CD4-positive, alpha-beta T cell treated with Interleukin-4 for 4 hours (primary cell): ENCODE data around the gene CDC34.
A peak's percentile ranks its signal among the peaks of the same experiment; 100 is the strongest.

Source experiments
- DNase-seq: peaks from one replicate; pipeline ENCODE4 v3.0.0-alpha.2; 2020

CDC34 gene

GRCh38 chr19:497869-498510 lies 33.6 kb upstream of the CDC34 start:
- DNase-seq = no peak

- DNase-seq = no peak
Observed at GRCh38 chr19:498511-498891, 33.1 kb upstream of the CDC34 start.

GRCh38 chr19:498977-499623 lies 32.5 kb upstream of the CDC34 start:
- no peak for DNase-seq

GRCh38 chr19:501646-502045 lies 29.9 kb upstream of the CDC34 start:
- DNase-seq = no peak

- no peak for DNase-seq
Observed at GRCh38 chr19:504616-505015, 26.9 kb upstream of the CDC34 start.

DNA sequence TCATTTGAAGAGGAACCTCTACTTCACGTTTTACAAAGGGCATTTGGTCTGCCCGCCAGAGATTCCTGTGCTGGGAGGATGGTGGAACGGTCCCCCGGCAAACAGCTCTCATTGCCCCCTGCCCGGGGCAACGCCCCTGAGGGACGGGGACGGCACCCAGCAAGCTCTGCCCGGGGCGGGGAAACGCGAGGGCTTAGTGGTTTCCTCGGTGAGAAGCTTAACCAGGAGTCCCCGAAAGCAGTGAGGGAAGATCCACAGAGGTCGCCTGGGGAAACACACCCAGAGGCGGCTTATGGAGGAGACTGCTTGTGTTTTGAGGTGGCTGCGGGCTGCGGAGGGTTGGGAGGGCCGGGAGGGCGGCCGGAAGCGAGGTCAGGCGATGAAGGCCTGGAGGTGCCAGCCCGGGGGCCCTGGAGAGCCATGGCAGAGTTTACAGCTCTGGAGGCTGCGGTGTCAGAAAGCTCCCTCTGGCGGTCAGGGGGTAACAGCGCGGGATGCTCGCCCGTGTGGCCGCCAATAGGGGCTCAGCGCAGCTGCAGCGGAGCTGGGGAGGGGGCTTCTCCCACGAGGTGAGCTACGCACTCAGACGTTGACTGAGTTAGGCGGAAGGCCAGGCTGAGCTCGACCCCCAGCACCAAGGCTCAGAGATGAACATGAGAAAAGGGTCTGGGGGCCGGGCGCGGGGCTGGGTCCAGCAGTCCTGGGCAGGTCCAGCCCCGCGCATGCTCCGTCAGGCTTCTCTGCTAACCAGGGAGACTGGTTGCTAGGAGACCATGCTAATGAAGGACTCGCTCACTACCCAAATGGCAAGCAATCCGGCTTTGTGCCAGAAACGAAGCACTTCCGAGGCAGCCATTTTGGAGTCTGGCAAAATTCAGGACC lies 24.9 kb upstream of the CDC34 start:
- DNase-seq = peak; percentile 98

DNA sequence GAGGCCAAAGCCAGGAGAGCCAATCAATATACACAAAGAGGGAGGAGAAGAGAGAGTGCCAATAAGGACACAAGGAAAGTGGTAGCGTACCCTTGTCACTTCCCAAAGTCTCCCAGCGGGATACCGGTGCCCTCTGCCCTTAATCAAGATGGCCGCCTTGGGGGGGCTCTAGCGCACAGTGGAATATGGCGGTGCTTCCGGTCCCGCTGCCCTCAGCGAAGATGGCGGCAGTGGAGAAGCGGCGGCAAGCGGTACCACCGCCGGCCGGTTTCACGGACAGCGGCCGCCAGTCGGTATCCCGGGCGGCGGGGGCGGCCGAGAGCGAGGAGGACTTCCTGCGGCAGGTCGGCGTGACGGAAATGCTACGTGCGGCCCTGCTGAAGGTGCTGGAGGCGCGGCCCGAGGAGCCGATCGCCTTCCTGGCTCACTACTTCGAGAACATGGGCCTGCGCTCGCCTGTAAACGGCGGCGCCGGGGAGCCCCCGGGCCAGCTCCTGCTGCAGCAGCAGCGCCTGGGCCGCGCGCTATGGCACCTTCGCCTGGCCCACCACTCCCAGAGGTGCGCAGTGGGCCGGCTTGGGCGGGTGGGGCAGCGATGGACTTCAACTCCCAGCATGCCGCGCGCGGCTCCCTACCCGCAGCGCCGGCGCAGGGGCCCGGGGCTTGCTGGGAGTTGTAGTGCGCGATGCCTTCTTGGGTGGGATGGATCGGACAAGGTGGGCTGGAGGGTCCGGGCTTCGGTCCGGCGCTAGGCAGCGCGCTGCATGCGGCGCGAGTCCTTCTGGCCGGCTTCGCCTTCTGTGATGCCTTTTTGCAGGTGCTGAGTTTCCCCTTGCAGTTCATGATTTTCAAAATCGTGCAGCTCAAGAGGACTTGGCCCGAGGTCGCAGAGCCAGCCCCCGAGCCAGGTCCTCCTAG lies 24.0 kb upstream of the CDC34 start, which contains the start of gene TPGS1:
TPGS1 (plus strand) TSS at position 212 of the 918 bp plus-strand sequence; CDS start at position 222, 10 bp downstream.
- DNase-seq = peak; percentile 69

DNA sequence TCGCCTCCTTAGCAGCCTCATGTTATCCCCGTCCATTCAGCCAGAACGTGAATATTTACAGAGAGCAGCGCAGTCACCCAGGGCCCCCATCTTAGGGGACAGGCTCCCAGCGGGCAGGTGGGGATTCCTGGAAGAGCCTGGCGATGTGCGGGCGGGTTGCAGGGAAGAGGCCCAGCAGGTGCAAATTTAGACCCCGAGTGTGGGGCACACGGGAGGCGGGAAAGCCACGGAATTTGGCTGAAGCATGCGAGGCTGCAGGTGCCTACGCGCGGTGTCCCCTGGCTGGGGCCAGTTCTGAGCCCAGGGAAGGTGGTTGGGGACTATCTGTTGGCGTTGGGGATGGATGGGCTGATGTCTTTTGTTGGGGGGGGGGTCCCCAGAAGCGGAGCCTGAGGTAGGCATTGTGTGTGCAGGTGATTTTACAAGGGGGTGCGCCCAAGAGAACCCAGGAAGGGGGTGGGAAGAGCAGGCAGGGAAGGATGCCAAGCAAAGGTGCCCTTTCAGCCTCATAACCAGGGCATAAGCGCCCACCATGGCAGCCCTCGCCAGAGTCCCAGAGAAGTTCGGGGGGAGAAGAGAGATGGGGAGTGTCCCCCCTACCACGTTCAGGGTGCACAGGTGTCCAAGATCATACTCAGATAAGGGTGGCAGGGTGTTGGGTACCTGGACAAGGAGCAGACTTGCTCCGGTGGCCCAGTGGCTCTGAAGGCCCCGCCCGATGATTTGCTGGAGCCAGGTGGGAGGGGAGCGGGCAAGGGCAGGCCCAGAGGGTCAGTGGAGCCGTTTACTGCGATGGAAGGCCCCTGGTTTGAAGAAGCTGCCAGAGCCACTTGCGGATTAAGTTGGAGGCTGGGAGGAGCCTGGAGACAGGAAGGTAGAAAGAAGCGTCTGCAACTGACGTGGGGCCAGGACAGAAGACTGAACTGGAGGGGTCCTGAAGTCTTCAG lies 23.1 kb upstream of the CDC34 start:
- DNase-seq = no peak

GRCh38 chr19:510606-511100 lies 20.9 kb upstream of the CDC34 start:
- peak; percentile 93 for DNase-seq

DNA sequence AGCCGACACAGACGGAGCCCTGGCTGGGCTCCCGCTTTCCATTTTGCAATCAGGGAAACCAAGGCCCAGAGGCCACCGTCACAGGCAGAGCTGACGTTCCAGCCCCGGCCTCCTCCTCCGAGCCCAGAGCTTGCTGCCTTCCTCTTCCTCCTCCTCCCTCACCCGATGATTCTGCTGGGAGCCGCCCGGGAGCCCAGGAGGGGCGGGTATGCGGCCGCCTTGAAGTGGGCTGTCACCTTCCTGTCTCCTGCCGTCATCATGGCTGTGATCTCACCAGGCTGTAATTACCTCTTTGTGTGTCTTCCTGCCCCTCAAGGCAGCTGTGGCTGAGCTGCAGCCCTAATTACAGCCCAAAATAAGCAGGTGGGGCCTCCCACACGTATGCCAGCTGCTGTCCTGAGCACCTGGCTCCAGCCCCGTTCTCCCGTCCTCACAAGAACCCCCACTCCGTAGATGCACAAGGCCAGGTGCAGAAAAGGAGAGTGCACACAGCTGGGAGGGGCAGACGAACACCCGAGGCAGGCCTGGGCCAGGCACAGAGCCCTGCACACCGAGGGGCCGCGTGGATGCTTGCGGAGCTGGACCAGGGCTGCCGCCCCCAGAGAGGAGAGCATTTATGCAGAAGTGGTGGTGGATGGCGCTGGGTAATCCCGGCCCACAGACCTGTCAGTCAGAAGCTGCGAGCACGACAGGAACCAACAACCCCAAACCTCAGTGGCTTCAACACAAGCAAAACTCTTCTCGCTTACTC lies 20.3 kb upstream of the CDC34 start:
- DNase-seq = peak; percentile 92

DNA sequence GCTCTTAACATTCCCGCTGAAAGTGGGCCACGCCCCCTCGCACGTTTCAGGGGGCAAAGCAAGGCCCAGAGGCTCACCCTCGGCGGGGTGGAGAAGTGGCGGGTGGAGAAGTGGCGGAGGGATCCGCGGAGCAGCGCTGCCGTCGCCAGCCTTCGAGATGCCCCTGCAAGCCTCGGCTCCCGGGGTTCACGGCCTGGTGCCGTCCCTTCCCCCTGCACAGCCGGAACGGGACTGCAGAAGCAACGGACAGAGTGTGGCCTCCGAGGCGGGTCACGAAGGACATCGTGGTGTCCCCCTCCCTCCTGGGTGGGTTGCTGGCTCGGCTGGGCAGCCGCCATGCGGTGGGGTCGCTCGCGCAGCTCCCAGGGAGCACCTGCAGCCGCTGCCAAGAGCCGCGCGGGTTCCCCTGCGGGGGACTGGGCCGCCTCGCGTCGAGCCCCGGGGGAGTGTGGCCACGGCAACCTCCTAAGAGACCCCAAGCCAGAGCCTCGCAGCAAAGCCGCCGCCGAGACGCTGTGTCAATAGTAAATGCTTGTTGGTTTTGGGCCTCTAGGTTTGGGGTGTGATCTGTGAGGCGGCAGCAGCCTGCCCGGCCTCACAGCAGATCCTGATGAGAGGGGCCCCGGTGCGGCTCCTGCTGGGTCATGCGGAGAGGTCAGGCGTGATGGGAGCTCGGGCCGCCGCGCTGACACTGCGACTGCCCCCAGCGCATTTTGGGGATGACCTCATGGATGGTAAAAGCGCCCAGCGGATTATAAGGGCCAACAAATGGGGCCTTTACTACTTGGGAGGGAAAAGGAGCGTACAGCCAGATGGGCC lies 18.8 kb upstream of the CDC34 start:
- no peak for DNase-seq

GRCh38 chr19:513368-514165 lies 18.0 kb upstream of the CDC34 start:
- no peak for DNase-seq

- DNase-seq = no peak
Observed at GRCh38 chr19:514166-514663, 17.3 kb upstream of the CDC34 start.

- DNase-seq = no peak
Observed at GRCh38 chr19:517721-518597, 13.6 kb upstream of the CDC34 start.

GRCh38 chr19:518598-519231 lies 12.8 kb upstream of the CDC34 start:
- DNase-seq = peak; percentile 43

DNA sequence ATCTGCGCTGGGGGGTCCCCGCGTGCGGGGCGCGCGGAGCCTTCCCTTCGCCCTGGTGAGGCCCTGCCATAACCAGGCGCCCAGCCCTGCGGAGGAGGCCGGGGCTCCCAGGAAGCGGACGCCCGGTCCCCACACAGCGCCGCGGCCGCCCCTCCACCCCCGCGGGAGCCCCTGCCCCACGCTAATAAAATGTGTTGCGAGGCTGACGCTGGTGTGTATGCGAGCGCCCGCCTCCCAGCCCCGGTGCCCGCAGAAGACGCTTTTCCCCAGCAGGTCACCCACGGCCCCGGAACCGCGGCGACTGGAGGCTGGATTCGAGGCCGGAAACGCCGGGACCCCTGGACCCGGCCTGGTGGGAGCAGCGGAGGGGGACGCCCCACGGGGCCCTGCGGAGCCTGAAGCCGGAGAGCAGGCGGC lies 12.1 kb upstream of the CDC34 start:
- DNase-seq = no peak

GRCh38 chr19:522726-523125 lies 8.8 kb upstream of the CDC34 start:
- no peak for DNase-seq
